K562 (cell line): ENCODE measurements around the gene DNAJC15. TPM values are rescaled to one million over a fixed set of nuclear protein-coding genes. Genes with fewer than 3 reads are reported as not detected.
A peak's percentile ranks its signal among the peaks of the same experiment; 100 is the strongest.

Experiments
- ATAC-seq: fragments of 200-7000 bp; cut with Tn5 transposase; 3 replicates; pipeline ENCODE4 v1.9.1; 2020; ENCODE audit warnings: moderate library complexity
- BruUV-seq: library from RNA; stranded (reverse); fragments of 400-500 nt; replicated peaks from 2 replicates; lab custom pipeline; 2021; lab: Mats Ljungman, UMichigan
- CTCF ChIA-PET: fragments of 300-600 bp; formaldehyde crosslinking; extraction: SDS; loops from one replicate; lab custom pipeline; 2021; ENCODE audit warnings: low intra/inter-chr PET ratio; lab: Yijun Ruan, JAX
- POLR2A ChIA-PET: fragments of 300-600, 350-650 bp; sonication (Branson Sonifier 250); formaldehyde crosslinking; extraction: SDS; loops from one replicate; lab custom pipeline; 2021; ENCODE audit warnings: antibody characterized with exemption, inconsistent platforms; lab: Yijun Ruan, JAX
- DNase-seq, 4 experiments: peaks; one replicate each; pipeline versions ENCODE4 v3.0.0 to v3.0.0-alpha.2; 2011 to 2018; ENCODE audit warnings: low spot score in 3 of 4, mixed read lengths in 3 of 4; ENCODE audit errors: extremely low read depth in 1 of 4
- FAIRE-seq: peaks from 2 replicates; lab custom pipeline; 2011; peaks lifted over from hg19 to GRCh38; lab: Jason Lieb, UNC
- H2AFZ ChIP-seq: 2 replicates; pipeline ENCODE4 v1.6.0; 2011; ENCODE audit warnings: low read depth, low read length, control low read depth, inconsistent platforms
- H3K27ac ChIP-seq: fragments of 200-600 bp; 3 replicates; pipeline ENCODE4 v1.8.0; 2011; ENCODE audit warnings: low read depth, mild to moderate bottlenecking, control low read depth, inconsistent platforms, low read length, moderate library complexity, mixed read lengths; ENCODE audit errors: extremely low read depth
- H3K27me3 ChIP-seq, 2 experiments: fragments of 300-600 bp in 1 of 2; 2 replicates in 1 of 2; 3 replicates in 1 of 2; pipeline versions ENCODE4 v1.6.0 to v1.8.0; 2011; ENCODE audit warnings: inconsistent platforms in 2 of 2, low read length in 2 of 2, mild to moderate bottlenecking in 1 of 2, mixed read lengths in 1 of 2, moderate library complexity in 1 of 2; ENCODE audit not compliant: control insufficient read depth in 2 of 2, insufficient read depth in 2 of 2
- H3K36me3 ChIP-seq: fragments of 300-600 bp; 3 replicates; pipeline ENCODE4 v1.8.0; 2011; ENCODE audit warnings: mild to moderate bottlenecking, low read length, inconsistent platforms; ENCODE audit not compliant: control insufficient read depth, insufficient read depth
- H3K4me1 ChIP-seq, 2 experiments: fragments of 200-600 bp in 1 of 2; replicated peaks in 1 of 2; 2 replicates in 1 of 2; 3 replicates in 1 of 2; pipeline versions ENCODE4 v1.5.1 to v1.8.0; 2011; ENCODE audit warnings: inconsistent platforms in 2 of 2, low read length in 2 of 2, mild to moderate bottlenecking in 1 of 2, mixed read lengths in 1 of 2, moderate library complexity in 1 of 2; ENCODE audit not compliant: control insufficient read depth in 2 of 2, insufficient read depth in 2 of 2
- H3K4me2 ChIP-seq: 2 replicates; pipeline ENCODE4 v1.6.1; 2011; ENCODE audit warnings: low read length, control low read depth, inconsistent platforms, mixed read lengths; ENCODE audit not compliant: insufficient read depth
- H3K4me3 ChIP-seq: fragments of 200-600 bp; sonication (generic), shearing (Covaris generic); 2 replicates; pipeline ENCODE4 v1.5.1; 2016; ENCODE audit warnings: control low read depth, inconsistent platforms
- H3K79me2 ChIP-seq: fragments of 200-600 bp; 3 replicates; pipeline ENCODE4 v1.8.0; 2011; ENCODE audit warnings: low read length, inconsistent platforms; ENCODE audit not compliant: control insufficient read depth, insufficient read depth
- H3K9ac ChIP-seq, 2 experiments: 2 replicates each; pipeline versions ENCODE4 v1.6.0 to v1.6.1; 2011; ENCODE audit warnings: low read depth in 2 of 2, low read length in 2 of 2, control low read depth in 1 of 2, inconsistent platforms in 1 of 2, mild to moderate bottlenecking in 1 of 2, mixed read lengths in 1 of 2; ENCODE audit not compliant: insufficient read depth in 1 of 2
- H3K9me1 ChIP-seq: one replicate; pipeline ENCODE4 v1.6.0; 2011; ENCODE audit warnings: inconsistent platforms, mild to moderate bottlenecking, low read length, moderate library complexity; ENCODE audit not compliant: control insufficient read depth, insufficient read depth
- H3K9me3 ChIP-seq: replicated peaks from 2 replicates; pipeline ENCODE4 v1.5.1; 2011; ENCODE audit warnings: low read depth, low read length, inconsistent platforms; ENCODE audit not compliant: control insufficient read depth, insufficient read depth
- H4K20me1 ChIP-seq: replicated peaks from 2 replicates; pipeline ENCODE4 v1.6.1; 2011; ENCODE audit warnings: low read length, inconsistent platforms, mixed read lengths; ENCODE audit not compliant: control insufficient read depth, insufficient read depth
- CSDE1 ChIP-seq, 2 experiments: fragments of 450-650 bp; IDR thresholded peaks; 2 replicates each; pipeline ENCODE4 v1.6.1; 2016; ENCODE audit warnings: mild to moderate bottlenecking in 1 of 2
- GABPB2 ChIP-seq: fragments of 250-450 bp; sonication (Bioruptor Pico); conservative IDR thresholded peaks from 2 replicates; pipeline ENCODE4 v1.5.1; 2021; ENCODE audit warnings: mild to moderate bottlenecking
- MAFG ChIP-seq: fragments of 450-650 bp; conservative IDR thresholded peaks from 2 replicates; pipeline ENCODE4 v1.6.1; 2016; ENCODE audit warnings: missing genetic modification characterization, missing compliant biosample characterization
- NFATC3 ChIP-seq: fragments of 450-650 bp; IDR thresholded peaks from 2 replicates; pipeline ENCODE4 v1.6.1; 2017; ENCODE audit warnings: mild to moderate bottlenecking
- SIN3A ChIP-seq, 2 experiments: fragments of 150-350 bp in 1 of 2; IDR thresholded peaks; 2 replicates each; pipeline ENCODE4 v1.6.1; 2011 to 2016; ENCODE audit warnings: borderline replicate concordance in 2 of 2, low read depth in 2 of 2, low read length in 2 of 2, mild to moderate bottlenecking in 2 of 2, moderate library complexity in 2 of 2; ENCODE audit not compliant: control insufficient read depth in 1 of 2
- SMC3 ChIP-seq: conservative IDR thresholded peaks from 2 replicates; pipeline ENCODE4 v1.6.1; 2011; ENCODE audit warnings: low read depth, low read length, improper control_type of control experiment; ENCODE audit not compliant: insufficient read depth
- SOX6 ChIP-seq: fragments of 450-650 bp; IDR thresholded peaks from 2 replicates; pipeline ENCODE4 v1.6.1; 2014; ENCODE audit warnings: mild to moderate bottlenecking
- TCF7L2 ChIP-seq: fragments of 150-350 bp; IDR thresholded peaks from 2 replicates; pipeline ENCODE4 v1.6.1; 2016; ENCODE audit warnings: low read depth, mild to moderate bottlenecking, low read length, moderate library complexity
- WHSC1 ChIP-seq: IDR thresholded peaks from one replicate; pipeline ENCODE4 v1.6.1; 2012; ENCODE audit warnings: low read length, control low read depth, inconsistent platforms
- ZBTB7A ChIP-seq: IDR thresholded peaks from 2 replicates; pipeline ENCODE4 v1.6.1; 2011; ENCODE audit warnings: low read depth, mild to moderate bottlenecking, low read length, moderate library complexity, borderline replicate concordance; ENCODE audit not compliant: control insufficient read depth
- ZKSCAN1 ChIP-seq: fragments of 150-350 bp; IDR thresholded peaks from 2 replicates; pipeline ENCODE4 v1.6.1; 2016; ENCODE audit warnings: low read depth, low read length
- ZNF12 ChIP-seq: sonication (generic); formaldehyde crosslinking; IDR thresholded peaks from 2 replicates; pipeline ENCODE4 v1.4.0; 2020; ENCODE audit warnings: mild to moderate bottlenecking, missing genetic modification reagents
- ZNF274 ChIP-seq: IDR thresholded peaks from 2 replicates; pipeline ENCODE4 v1.6.1; 2011; ENCODE audit warnings: low read depth, mild to moderate bottlenecking, low read length, moderate library complexity, borderline replicate concordance
- ZNF436 ChIP-seq: fragments of 250-450, 450-650 bp; sonication (Bioruptor Pico); formaldehyde crosslinking; IDR thresholded peaks from 2 replicates; pipeline ENCODE4 v1.7.0; 2020; ENCODE audit warnings: mild to moderate bottlenecking
- ZNF780A ChIP-seq: fragments of 250-450 bp; sonication (Bioruptor Pico); IDR thresholded peaks from 2 replicates; pipeline ENCODE4 v1.5.0; 2021; ENCODE audit warnings: mild to moderate bottlenecking
- ZNF785 ChIP-seq: fragments of 250-450 bp; sonication (Bioruptor Pico); IDR thresholded peaks from 2 replicates; pipeline ENCODE4 v1.4.0; 2020; ENCODE audit warnings: mild to moderate bottlenecking
- WGBS: fragments of 100-300 bp; shearing (Covaris generic); methylation state at CpG from one replicate; pipeline ENCODE4 v1.1.6; 2016; ENCODE audit warnings: low coverage, mixed read lengths; ENCODE audit not compliant: insufficient coverage; ENCODE audit errors: missing lambda C conversion rate; 5-methylcytosine and 5-hydroxymethylcytosine counted together
- in situ Hi-C: fragments of 300-500 bp; cut with MboI; formaldehyde crosslinking; loops from 4 replicates; pipeline ENCODE4 v1.15.0; 2018; ENCODE audit warnings: inconsistent platforms, mixed read lengths
- intact Hi-C: fragments of 100-400 bp; cut with micrococcal nuclease; formaldehyde crosslinking; loops from 2 replicates; pipeline ENCODE4 v1.14.2; 2022
- polyA plus RNA-seq, 8 experiments: library from polyadenylated mRNA; depleted of rRNA in 4 of 8; stranded (reverse) in 5 of 8; unstranded in 3 of 8; fragments of >200 nt; fragmentation: Nextera tagmentation in 2 of 8; fragmentation: Illumina TruSeq in 1 of 8; extraction: Ambion mirVana in 2 of 8; extraction: Trizol in 1 of 8; gene quantifications; 2 replicates each; pipeline versions ENCODE4 v1.2.1 to v1.2.3, GENCODE V29; 2011 to 2014; ENCODE audit warnings: inconsistent platforms in 1 of 8, missing spikeins in 1 of 8
- total RNA-seq, 7 experiments: library from RNA; depleted of rRNA in 6 of 7; stranded (reverse); fragments of >200 nt in 6 of 7; fragmentation: Illumina TruSeq in 2 of 7; extraction: Trizol in 2 of 7; gene quantifications; 2 replicates each; pipeline versions ENCODE4 v1.2.1 to v1.2.3, GENCODE V29; 2011 to 2021; ENCODE audit warnings: low replicate concordance in 1 of 7
- TF ChIP-seq, protein P1 (sequence below), 2 experiments: fragments of 450-650 bp; IDR thresholded peaks; 2 replicates each; pipeline ENCODE4 v1.6.1; 2018; ENCODE audit warnings: mild to moderate bottlenecking in 2 of 2, low read depth in 1 of 2; ENCODE audit not compliant: partially characterized antibody in 2 of 2
- TF ChIP-seq, protein P2 (sequence below): fragments of 450-650 bp; IDR thresholded peaks from 2 replicates; pipeline ENCODE4 v1.6.1; 2017; ENCODE audit warnings: mild to moderate bottlenecking, moderate library complexity

Gene DNAJC15
- total and polyA plus RNA-seq, 9 of the 15 experiments (the other 6 are each of a cell fraction or from before 2014, with no cell fraction given): 0.47 to 3.8 (median 1.0) TPM

DNA sequence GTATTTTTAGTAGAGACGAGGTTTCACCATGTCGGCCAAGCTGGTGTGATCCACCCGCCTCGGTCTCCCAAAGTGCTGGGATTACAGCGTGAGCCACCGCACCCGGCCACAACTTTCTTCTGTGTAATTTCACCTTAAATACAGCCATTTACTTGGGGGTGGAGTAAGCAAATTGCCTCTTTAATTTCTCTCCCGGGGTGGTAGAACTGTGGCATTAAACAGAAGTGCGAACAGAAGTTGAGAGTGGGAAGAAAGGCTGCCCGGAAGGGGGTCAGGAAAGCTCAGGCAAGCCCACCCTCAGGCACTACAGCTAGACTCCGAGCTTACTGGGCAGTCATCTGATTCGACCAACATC lies 475 bp upstream of the DNAJC15 start:
- DNase-seq (no peak), ATAC-seq (no peak), FAIRE-seq (no peak)
- ChIA-PET POLR2A (no interaction called here), CTCF (no interaction called here)
- H3K4me1 ChIP-seq: peaks cover 0 to 5% of the 10 kb centered on the region in 2 experiments; a peak in 2 of 5 replicates
- no TSS peak for BruUV-seq
- peaks cover 0 to 7% of the 10 kb centered on the region in 2 experiments; a peak in 2 of 5 replicates for H3K27me3 ChIP-seq
- no peak overlapping the region for H3K9ac ChIP-seq
- no peaks in the 10 kb centered on the region for H3K9me1 ChIP-seq
- no peaks in the 10 kb centered on the region for H3K79me2 ChIP-seq
- H2AFZ ChIP-seq: no peak overlapping the region
- no peak overlapping the region for H3K4me3 ChIP-seq
- 5% methylated on average over 8 of the region's 12 CpGs for WGBS
- no peak overlapping the region for H3K27ac ChIP-seq
- 0 out of 2 replicates have a peak overlapping the region, but pooled peaks have one; percentile 37 for H3K4me2 ChIP-seq
- H3K9me3 ChIP-seq: no peaks in the 10 kb centered on the region
- H4K20me1 ChIP-seq: no peaks in the 10 kb centered on the region
- H3K36me3 ChIP-seq: no peaks in the 10 kb centered on the region
- intact Hi-C loops (no loop called here), in situ Hi-C loops (no loop called here)
- TF ChIP-seq ZKSCAN1 (no peak), ZNF785 (no peak), CSDE1 (IDR thresholded peaks at IDR 0.05) (no peak), ZNF274 (no peak), WHSC1 (no peak), GABPB2 (no peak), ZBTB7A (no peak), SIN3A (IDR thresholded peaks at IDR 0.05; ENCODE audit: borderline replicate concordance in 2 of 2, control insufficient read depth in 1 of 2, low read depth in 2 of 2, low read length in 2 of 2) (no peak), MAFG (no peak), TCF7L2 (no peak), SOX6 (no peak), NFATC3 (no peak), ZNF436 (CRISPR knock-in tag) (no peak), ZNF780A (no peak), ZNF12 (CRISPR knock-in tag) (no peak), SMC3 (no peak)
- TF ChIP-seq, protein P1, sequence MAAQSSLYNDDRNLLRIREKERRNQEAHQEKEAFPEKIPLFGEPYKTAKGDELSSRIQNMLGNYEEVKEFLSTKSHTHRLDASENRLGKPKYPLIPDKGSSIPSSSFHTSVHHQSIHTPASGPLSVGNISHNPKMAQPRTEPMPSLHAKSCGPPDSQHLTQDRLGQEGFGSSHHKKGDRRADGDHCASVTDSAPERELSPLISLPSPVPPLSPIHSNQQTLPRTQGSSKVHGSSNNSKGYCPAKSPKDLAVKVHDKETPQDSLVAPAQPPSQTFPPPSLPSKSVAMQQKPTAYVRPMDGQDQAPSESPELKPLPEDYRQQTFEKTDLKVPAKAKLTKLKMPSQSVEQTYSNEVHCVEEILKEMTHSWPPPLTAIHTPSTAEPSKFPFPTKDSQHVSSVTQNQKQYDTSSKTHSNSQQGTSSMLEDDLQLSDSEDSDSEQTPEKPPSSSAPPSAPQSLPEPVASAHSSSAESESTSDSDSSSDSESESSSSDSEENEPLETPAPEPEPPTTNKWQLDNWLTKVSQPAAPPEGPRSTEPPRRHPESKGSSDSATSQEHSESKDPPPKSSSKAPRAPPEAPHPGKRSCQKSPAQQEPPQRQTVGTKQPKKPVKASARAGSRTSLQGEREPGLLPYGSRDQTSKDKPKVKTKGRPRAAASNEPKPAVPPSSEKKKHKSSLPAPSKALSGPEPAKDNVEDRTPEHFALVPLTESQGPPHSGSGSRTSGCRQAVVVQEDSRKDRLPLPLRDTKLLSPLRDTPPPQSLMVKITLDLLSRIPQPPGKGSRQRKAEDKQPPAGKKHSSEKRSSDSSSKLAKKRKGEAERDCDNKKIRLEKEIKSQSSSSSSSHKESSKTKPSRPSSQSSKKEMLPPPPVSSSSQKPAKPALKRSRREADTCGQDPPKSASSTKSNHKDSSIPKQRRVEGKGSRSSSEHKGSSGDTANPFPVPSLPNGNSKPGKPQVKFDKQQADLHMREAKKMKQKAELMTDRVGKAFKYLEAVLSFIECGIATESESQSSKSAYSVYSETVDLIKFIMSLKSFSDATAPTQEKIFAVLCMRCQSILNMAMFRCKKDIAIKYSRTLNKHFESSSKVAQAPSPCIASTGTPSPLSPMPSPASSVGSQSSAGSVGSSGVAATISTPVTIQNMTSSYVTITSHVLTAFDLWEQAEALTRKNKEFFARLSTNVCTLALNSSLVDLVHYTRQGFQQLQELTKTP (IDR thresholded peaks at IDR 0.05; ENCODE audit: low read depth in 1 of 2, partially characterized antibody in 2 of 2): no peak
- TF ChIP-seq, protein P2, sequence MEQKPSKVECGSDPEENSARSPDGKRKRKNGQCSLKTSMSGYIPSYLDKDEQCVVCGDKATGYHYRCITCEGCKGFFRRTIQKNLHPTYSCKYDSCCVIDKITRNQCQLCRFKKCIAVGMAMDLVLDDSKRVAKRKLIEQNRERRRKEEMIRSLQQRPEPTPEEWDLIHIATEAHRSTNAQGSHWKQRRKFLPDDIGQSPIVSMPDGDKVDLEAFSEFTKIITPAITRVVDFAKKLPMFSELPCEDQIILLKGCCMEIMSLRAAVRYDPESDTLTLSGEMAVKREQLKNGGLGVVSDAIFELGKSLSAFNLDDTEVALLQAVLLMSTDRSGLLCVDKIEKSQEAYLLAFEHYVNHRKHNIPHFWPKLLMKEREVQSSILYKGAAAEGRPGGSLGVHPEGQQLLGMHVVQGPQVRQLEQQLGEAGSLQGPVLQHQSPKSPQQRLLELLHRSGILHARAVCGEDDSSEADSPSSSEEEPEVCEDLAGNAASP: no peak
